ENCODE data around the gene LRRC2. TPM values are rescaled to one million over a fixed set of nuclear protein-coding genes. Genes with fewer than 3 reads are reported as not detected.

Gene LRRC2
- total and polyA plus RNA-seq, 10 donors, result 0.59 to 10.9 (median 5.0) TPM

DNA sequence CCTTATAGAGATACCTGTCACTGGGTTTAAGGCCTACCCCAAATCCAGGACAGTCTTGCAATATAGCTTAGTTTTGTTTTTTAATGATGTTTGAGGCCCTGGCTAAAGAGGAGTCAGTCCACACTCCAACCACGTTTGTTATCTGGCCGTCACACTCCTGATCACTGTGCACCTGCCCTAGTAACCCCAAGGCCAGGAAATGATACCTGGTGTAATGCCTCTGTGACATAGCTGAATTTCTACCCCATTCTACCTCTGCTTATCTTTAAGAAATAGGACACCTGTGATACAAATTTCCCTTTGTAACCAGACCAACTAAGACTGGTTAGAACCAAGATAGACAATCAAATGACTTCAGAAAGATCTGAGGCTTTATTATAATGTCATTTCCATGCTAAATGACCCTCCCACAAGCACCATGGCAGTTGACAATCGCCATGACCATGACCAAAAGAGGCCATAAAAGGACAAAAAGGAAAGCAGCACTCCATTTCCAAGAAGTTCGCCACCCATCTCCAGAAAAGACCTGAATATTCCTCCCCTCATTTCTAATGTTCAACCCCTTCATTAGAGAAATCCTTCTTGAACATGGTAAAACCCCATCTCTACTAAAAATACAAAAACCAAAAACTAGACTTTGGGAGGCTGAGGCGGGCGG is 73.1 kb downstream of the LRRC2 start:
- intact Hi-C loops (cut with DNase I; ENCODE audit: low total_unique reads), result no loop called here
- Histone ChIP-seq H3K4me1 (peaks cover 11 to 41% (median 30%) of the 10 kb centered on the region in 6 donors), H3K4me3 (no peak overlapping the region), H3K9me3 (no peaks in the 10 kb centered on the region), H3K27ac (no peak overlapping the region), H3K36me3 (no peaks in the 10 kb centered on the region), H3K27me3 (replicated peaks in 1 of 7) (no peaks in the 10 kb centered on the region)
- no peak for DNase-seq
- TF ChIP-seq, protein P1, sequence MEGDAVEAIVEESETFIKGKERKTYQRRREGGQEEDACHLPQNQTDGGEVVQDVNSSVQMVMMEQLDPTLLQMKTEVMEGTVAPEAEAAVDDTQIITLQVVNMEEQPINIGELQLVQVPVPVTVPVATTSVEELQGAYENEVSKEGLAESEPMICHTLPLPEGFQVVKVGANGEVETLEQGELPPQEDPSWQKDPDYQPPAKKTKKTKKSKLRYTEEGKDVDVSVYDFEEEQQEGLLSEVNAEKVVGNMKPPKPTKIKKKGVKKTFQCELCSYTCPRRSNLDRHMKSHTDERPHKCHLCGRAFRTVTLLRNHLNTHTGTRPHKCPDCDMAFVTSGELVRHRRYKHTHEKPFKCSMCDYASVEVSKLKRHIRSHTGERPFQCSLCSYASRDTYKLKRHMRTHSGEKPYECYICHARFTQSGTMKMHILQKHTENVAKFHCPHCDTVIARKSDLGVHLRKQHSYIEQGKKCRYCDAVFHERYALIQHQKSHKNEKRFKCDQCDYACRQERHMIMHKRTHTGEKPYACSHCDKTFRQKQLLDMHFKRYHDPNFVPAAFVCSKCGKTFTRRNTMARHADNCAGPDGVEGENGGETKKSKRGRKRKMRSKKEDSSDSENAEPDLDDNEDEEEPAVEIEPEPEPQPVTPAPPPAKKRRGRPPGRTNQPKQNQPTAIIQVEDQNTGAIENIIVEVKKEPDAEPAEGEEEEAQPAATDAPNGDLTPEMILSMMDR (IDR thresholded peaks at IDR 0.05 in 8 of 11, conservative IDR thresholded peaks at IDR 0.05 in 3 of 11), result no peak
- no peak for TF ChIP-seq POLR2A (IDR thresholded peaks at IDR 0.05)
- TF ChIP-seq POLR2AphosphoS5 (IDR thresholded peaks at IDR 0.05), result no peak
- 89 to 92% (median 89%) methylated on average over 6 of the region's 6 CpGs for WGBS, 5 donors

DNA sequence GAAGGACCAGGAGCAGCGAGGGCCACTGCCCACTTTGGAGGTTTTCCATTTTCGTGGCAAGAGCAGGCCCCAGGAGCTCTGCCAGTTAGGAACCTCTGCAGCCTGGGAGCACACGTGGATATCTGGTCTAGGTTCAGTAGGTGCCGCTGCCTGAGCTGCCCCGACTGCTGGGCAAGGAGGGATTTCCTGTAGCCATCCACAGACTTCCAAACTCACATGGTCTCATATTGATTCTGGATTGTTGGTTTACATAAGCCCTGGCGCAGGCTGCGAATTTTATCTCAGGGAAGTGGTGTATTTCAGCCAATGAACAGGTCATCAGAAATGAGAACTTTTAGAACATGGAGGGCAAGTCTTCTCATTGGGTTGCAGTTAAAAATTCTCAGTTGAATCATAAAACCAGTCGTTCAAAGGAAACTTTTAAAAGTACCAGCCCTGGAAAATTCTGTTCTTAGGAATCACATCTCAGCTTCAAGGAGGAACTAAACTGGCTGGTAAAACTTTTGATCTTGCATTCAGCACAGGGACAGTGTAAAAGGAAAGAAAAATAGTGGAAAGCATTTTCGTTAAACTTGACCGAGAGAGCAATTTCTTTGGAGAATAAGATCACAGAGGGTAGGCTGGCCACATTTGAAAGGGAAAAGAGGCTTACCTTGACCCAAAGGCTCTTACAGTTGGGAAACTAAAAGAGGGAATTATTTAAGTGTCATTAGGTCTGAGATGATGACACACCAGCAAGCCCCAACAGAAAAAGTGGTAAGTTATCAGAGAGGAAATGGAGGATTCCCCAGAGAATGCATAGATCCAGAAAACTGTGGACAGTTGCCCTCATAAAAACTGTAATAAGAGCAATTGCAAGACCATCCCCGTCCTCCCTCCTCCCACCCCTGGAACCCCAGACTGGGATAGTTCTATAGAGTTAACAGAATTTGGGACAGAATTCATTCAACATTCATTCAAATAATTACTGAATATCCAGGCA is 74.7 kb downstream of the LRRC2 start:
- H3K4me1 ChIP-seq, result peaks cover 5 to 30% (median 19%) of the 10 kb centered on the region in 6 donors
- 71 to 86% (median 78%) methylated on average over 11 of the region's 11 CpGs for WGBS, 5 donors
- intact Hi-C loops (cut with DNase I; ENCODE audit: low total_unique reads), result no loop called here
- no peaks in the 10 kb centered on the region for H3K9me3 ChIP-seq
- TF ChIP-seq POLR2AphosphoS5 (IDR thresholded peaks at IDR 0.05) (no peak), POLR2A (IDR thresholded peaks at IDR 0.05) (no peak)
- TF ChIP-seq, protein P1 (IDR thresholded peaks at IDR 0.05 in 8 of 11, conservative IDR thresholded peaks at IDR 0.05 in 3 of 11), result no peak
- H3K4me3 ChIP-seq, result no peak overlapping the region
- H3K27me3 ChIP-seq (replicated peaks in 1 of 7), result no peaks in the 10 kb centered on the region
- H3K36me3 ChIP-seq, result no peaks in the 10 kb centered on the region
- peak overlapping the region in 1 of 8 donors; percentile 4 for H3K27ac ChIP-seq
- no peak for DNase-seq

DNA sequence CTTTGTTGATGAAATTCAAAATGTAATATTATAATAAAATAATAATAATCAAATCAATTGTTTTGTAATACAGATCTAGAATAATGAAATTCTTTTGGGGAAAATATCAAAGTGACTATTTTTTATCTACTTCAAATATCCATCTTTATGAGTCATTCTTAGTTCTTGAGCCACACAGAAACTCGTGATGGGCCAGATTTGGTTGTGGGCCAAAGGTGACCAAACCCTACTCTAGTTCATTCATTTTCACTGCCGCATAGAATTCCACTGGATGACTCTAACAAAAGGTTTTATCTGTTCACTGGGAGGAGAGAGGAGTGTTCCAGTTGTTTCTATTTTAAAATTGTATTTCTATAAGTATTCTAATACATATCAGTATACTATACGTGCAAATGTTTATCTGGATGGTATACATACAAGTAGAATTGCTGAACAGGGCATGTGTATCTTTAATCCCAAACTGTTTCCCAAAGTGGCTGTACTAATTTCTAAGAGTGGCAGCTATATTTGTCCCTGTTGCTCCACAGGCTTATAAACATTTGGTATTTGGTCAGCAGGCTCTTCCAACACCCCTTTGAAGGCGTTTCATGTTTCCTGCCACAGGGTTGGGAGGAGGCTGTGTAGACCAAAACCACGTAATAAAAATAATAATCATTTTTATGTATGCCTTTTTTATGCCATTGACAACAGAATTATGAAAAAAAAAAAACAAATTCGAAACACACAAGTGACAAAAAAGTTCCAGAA is 75.6 kb downstream of the LRRC2 start:
- Histone ChIP-seq H3K4me3 (no peak overlapping the region), H3K4me1 (peaks cover 5 to 22% (median 12%) of the 10 kb centered on the region in 6 donors), H3K27me3 (replicated peaks in 1 of 7) (no peaks in the 10 kb centered on the region), H3K9me3 (no peaks in the 10 kb centered on the region), H3K27ac (no peak overlapping the region), H3K36me3 (no peaks in the 10 kb centered on the region)
- no peak for DNase-seq
- whole genome bisulfite sequencing, 5 donors, result 70 to 82% (median 74%) methylated on average over 6 of the region's 6 CpGs
- TF ChIP-seq POLR2AphosphoS5 (IDR thresholded peaks at IDR 0.05) (no peak), POLR2A (IDR thresholded peaks at IDR 0.05) (no peak)
- TF ChIP-seq, protein P1 (IDR thresholded peaks at IDR 0.05 in 8 of 11, conservative IDR thresholded peaks at IDR 0.05 in 3 of 11), result no peak
- intact Hi-C loops (cut with DNase I; ENCODE audit: low total_unique reads), result no loop called here
